H1 (cell line): ENCODE data around the gene ADAMTS14. TPM values are rescaled to one million over a fixed set of nuclear protein-coding genes. Genes with fewer than 3 reads are reported as not detected.

Experiments used
- CTCF ChIA-PET: fragments of 300-600 bp; sonication (Branson Sonifier 250); formaldehyde crosslinking; loops from one replicate; lab custom pipeline; 2021; ENCODE audit not compliant: partially characterized antibody; lab: Charles Lee
- POLR2A ChIA-PET: fragments of 300-600 bp; sonication (Branson Sonifier 250); formaldehyde crosslinking; loops from one replicate; lab custom pipeline; 2021; ENCODE audit warnings: inconsistent platforms; ENCODE audit not compliant: partially characterized antibody; lab: Charles Lee
- DNase-seq, 2 experiments: peaks; one replicate each; pipeline versions ENCODE4 v3.0.0 to v3.0.0-alpha.2; 2010 to 2022; ENCODE audit warnings: low spot score in 2 of 2, low read depth in 1 of 2, mixed read lengths in 1 of 2
- FAIRE-seq: peaks from 2 replicates; lab custom pipeline; 2011; peaks lifted over from hg19 to GRCh38; lab: Jason Lieb, UNC
- H2AFZ ChIP-seq: 2 replicates; pipeline ENCODE4 v1.8.1; 2012; ENCODE audit warnings: low read length, inconsistent platforms
- H2AK5ac ChIP-seq: 2 replicates; pipeline ENCODE4 v1.6.1; 2013; ENCODE audit warnings: low read depth, low read length
- H2BK120ac ChIP-seq: replicated peaks from 2 replicates; pipeline ENCODE3; 2013; ENCODE audit warnings: low read depth, low read length, inconsistent platforms
- H2BK12ac ChIP-seq: 2 replicates; pipeline ENCODE4 v1.6.1; 2013; ENCODE audit warnings: low read depth, low read length
- H2BK15ac ChIP-seq: 2 replicates; pipeline ENCODE4 v1.6.1; 2013; ENCODE audit warnings: low read length
- H2BK20ac ChIP-seq: 2 replicates; pipeline ENCODE4 v1.6.1; 2013; ENCODE audit warnings: low read length
- H2BK5ac ChIP-seq: 2 replicates; pipeline ENCODE4 v1.6.1; 2013; ENCODE audit warnings: low read depth, low read length
- H3K14ac ChIP-seq: 2 replicates; pipeline ENCODE4 v1.6.1; 2013; ENCODE audit warnings: inconsistent platforms; ENCODE audit not compliant: insufficient read length
- H3K18ac ChIP-seq: 2 replicates; pipeline ENCODE4 v1.6.1; 2013; ENCODE audit warnings: low read length; ENCODE audit errors: extremely low read depth
- H3K23ac ChIP-seq: 2 replicates; pipeline ENCODE4 v1.6.1; 2013; ENCODE audit warnings: inconsistent platforms; ENCODE audit not compliant: insufficient read length
- H3K23me2 ChIP-seq: 2 replicates; pipeline ENCODE4 v1.6.1; 2013; ENCODE audit warnings: low read depth, low read length
- H3K27ac ChIP-seq: 2 replicates; pipeline ENCODE4 v1.6.1; 2011; ENCODE audit warnings: low read depth, low read length, inconsistent platforms
- H3K27me3 ChIP-seq, 4 experiments: replicated peaks in 1 of 4; 1 replicate in 1 of 4; 2 replicates in 3 of 4; pipeline versions ENCODE4 v1.6.1 to v1.8.1; 2011 to 2013; ENCODE audit warnings: low read length in 3 of 4, mild to moderate bottlenecking in 3 of 4, inconsistent platforms in 2 of 4, mixed read lengths in 2 of 4, moderate library complexity in 1 of 4; ENCODE audit not compliant: control insufficient read depth in 3 of 4, insufficient read depth in 3 of 4; ENCODE audit errors: extremely low read depth in 1 of 4
- H3K36me3 ChIP-seq, 4 experiments: 2 replicates each; pipeline versions ENCODE4 v1.6.1 to v1.8.1; 2011 to 2013; ENCODE audit warnings: mild to moderate bottlenecking in 4 of 4, low read length in 3 of 4, moderate library complexity in 2 of 4, control low read depth in 1 of 4, inconsistent platforms in 1 of 4; ENCODE audit not compliant: insufficient read depth in 4 of 4, control insufficient read depth in 2 of 4
- H3K4ac ChIP-seq: replicated peaks from 2 replicates; pipeline ENCODE3; 2013; ENCODE audit warnings: low read length, low read depth, mixed read lengths, inconsistent platforms; ENCODE audit not compliant: insufficient read length
- H3K4me1 ChIP-seq, 4 experiments: replicated peaks in 1 of 4; 1 replicate in 1 of 4; 2 replicates in 3 of 4; pipeline versions ENCODE4 v1.6.1 to v1.8.1; 2011 to 2013; ENCODE audit warnings: low read length in 3 of 4, inconsistent platforms in 2 of 4, mixed read lengths in 1 of 4; ENCODE audit not compliant: insufficient read depth in 4 of 4, control insufficient read depth in 3 of 4
- H3K4me2 ChIP-seq, 2 experiments: 2 replicates each; pipeline versions ENCODE4 v1.6.1 to v1.8.1; 2011 to 2013; ENCODE audit warnings: low read depth in 2 of 2, low read length in 2 of 2, control low read depth in 1 of 2, inconsistent platforms in 1 of 2, mild to moderate bottlenecking in 1 of 2; ENCODE audit not compliant: insufficient read depth in 1 of 2
- H3K4me3 ChIP-seq, 4 experiments: fragments of 200-600, 300-600 bp in 1 of 4; sonication (generic), shearing (Covaris generic), sonication (Bioruptor Twin) in 1 of 4; 2 replicates each; pipeline versions ENCODE4 v1.5.1 to v1.8.1; 2011 to 2016; ENCODE audit warnings: low read length in 4 of 4, low read depth in 3 of 4, control low read depth in 2 of 4, inconsistent platforms in 2 of 4, mild to moderate bottlenecking in 2 of 4, mixed read lengths in 1 of 4, moderate library complexity in 1 of 4; ENCODE audit not compliant: insufficient read depth in 2 of 4; ENCODE audit errors: extremely low read depth in 1 of 4
- H3K56ac ChIP-seq: replicated peaks from 2 replicates; pipeline ENCODE3; 2013; ENCODE audit warnings: low read depth, mild to moderate bottlenecking, mixed read lengths, low read length, inconsistent platforms; ENCODE audit not compliant: insufficient read length
- H3K79me1 ChIP-seq: 2 replicates; pipeline ENCODE4 v1.6.1; 2013; ENCODE audit warnings: low read depth, low read length, control low read depth
- H3K79me2 ChIP-seq, 2 experiments: 2 replicates each; pipeline versions ENCODE4 v1.6.1 to v1.8.1; 2012 to 2013; ENCODE audit warnings: low read length in 2 of 2, mild to moderate bottlenecking in 2 of 2, inconsistent platforms in 1 of 2; ENCODE audit not compliant: insufficient read depth in 2 of 2, control insufficient read depth in 1 of 2
- H3K9ac ChIP-seq, 4 experiments: replicated peaks in 1 of 4; 1 replicate in 1 of 4; 2 replicates in 3 of 4; pipeline versions ENCODE4 v1.6.1 to v1.8.1; 2011 to 2013; ENCODE audit warnings: low read depth in 3 of 4, low read length in 3 of 4, control low read depth in 2 of 4, mild to moderate bottlenecking in 2 of 4, moderate library complexity in 2 of 4, inconsistent platforms in 1 of 4; ENCODE audit errors: extremely low read depth in 1 of 4
- H3K9me3 ChIP-seq, 2 experiments: 2 replicates each; pipeline versions ENCODE4 v1.6.1 to v1.8.1; 2012 to 2013; ENCODE audit warnings: mild to moderate bottlenecking in 2 of 2, moderate library complexity in 2 of 2, control low read depth in 1 of 2, inconsistent platforms in 1 of 2, low read depth in 1 of 2, low read length in 1 of 2, mixed read lengths in 1 of 2; ENCODE audit not compliant: insufficient read depth in 2 of 2
- H4K20me1 ChIP-seq, 2 experiments: replicated peaks in 1 of 2; 2 replicates each; pipeline versions ENCODE3 to v1.8.1; 2011 to 2013; ENCODE audit warnings: inconsistent platforms in 2 of 2, low read length in 2 of 2, mild to moderate bottlenecking in 1 of 2; ENCODE audit not compliant: insufficient read depth in 2 of 2, control insufficient read depth in 1 of 2
- H4K5ac ChIP-seq: 2 replicates; pipeline ENCODE4 v1.6.1; 2013; ENCODE audit warnings: low read length, low read depth, mixed read lengths, inconsistent platforms; ENCODE audit not compliant: insufficient read length
- H4K8ac ChIP-seq: 2 replicates; pipeline ENCODE4 v1.8.0; 2013; ENCODE audit warnings: mild to moderate bottlenecking, moderate library complexity, low read length, inconsistent platforms; ENCODE audit not compliant: insufficient read depth; ENCODE audit errors: extremely low read depth
- H4K91ac ChIP-seq: replicated peaks from 2 replicates; pipeline ENCODE3; 2013; ENCODE audit warnings: low read length, mixed read lengths, inconsistent platforms; ENCODE audit not compliant: insufficient read length
- BACH1 ChIP-seq: IDR thresholded peaks from 2 replicates; pipeline ENCODE4 v1.6.1; 2012; ENCODE audit warnings: low read length, improper control_type of control experiment
- BCL11A ChIP-seq, 2 experiments: IDR thresholded peaks; one replicate each; pipeline ENCODE4 v1.6.1; 2011; ENCODE audit warnings: low read depth in 2 of 2, low read length in 2 of 2, mild to moderate bottlenecking in 2 of 2
- CHD1 ChIP-seq: IDR thresholded peaks from 2 replicates; pipeline ENCODE4 v1.6.1; 2012; ENCODE audit warnings: low read depth, low read length, improper control_type of control experiment
- EP300 ChIP-seq, 2 experiments: IDR thresholded peaks; 1 replicate in 1 of 2; 2 replicates in 1 of 2; pipeline ENCODE4 v1.6.1; 2011 to 2012; ENCODE audit warnings: low read depth in 2 of 2, low read length in 2 of 2, mild to moderate bottlenecking in 2 of 2, borderline replicate concordance in 1 of 2, inconsistent platforms in 1 of 2, moderate library complexity in 1 of 2
- EZH2 ChIP-seq: fragments of 200-600 bp; sonication (generic); IDR thresholded peaks from 2 replicates; pipeline ENCODE4 v1.7.1; 2012; ENCODE audit warnings: low read depth, mild to moderate bottlenecking, moderate library complexity, low read length, inconsistent platforms; ENCODE audit not compliant: severe bottlenecking
- GABPA ChIP-seq: IDR thresholded peaks from 2 replicates; pipeline ENCODE4 v1.6.1; 2011; ENCODE audit warnings: mild to moderate bottlenecking, low read length, moderate library complexity, borderline replicate concordance; ENCODE audit not compliant: insufficient read depth
- KDM4A ChIP-seq: IDR thresholded peaks from one replicate; pipeline ENCODE4 v1.7.1; 2012; ENCODE audit warnings: low read depth, mild to moderate bottlenecking, moderate library complexity, low read length, inconsistent platforms; ENCODE audit not compliant: severe bottlenecking
- MAFK ChIP-seq: IDR thresholded peaks from 2 replicates; pipeline ENCODE4 v1.6.1; 2012; ENCODE audit warnings: low read depth, mild to moderate bottlenecking, improper control_type of control experiment, low read length
- POU5F1 ChIP-seq: IDR thresholded peaks from 2 replicates; pipeline ENCODE4 v1.6.1; 2011; ENCODE audit warnings: low read depth, mild to moderate bottlenecking, low read length, moderate library complexity
- SIN3A ChIP-seq, 2 experiments: IDR thresholded peaks in 1 of 2; conservative IDR thresholded peaks in 1 of 2; 2 replicates each; pipeline ENCODE4 v1.6.1; 2011 to 2012; ENCODE audit warnings: low read length in 2 of 2, improper control_type of control experiment in 1 of 2, low read depth in 1 of 2, mild to moderate bottlenecking in 1 of 2
- SP1 ChIP-seq: IDR thresholded peaks from 2 replicates; pipeline ENCODE4 v1.6.1; 2011; ENCODE audit warnings: low read depth, low read length
- SP4 ChIP-seq: IDR thresholded peaks from 2 replicates; pipeline ENCODE4 v1.6.1; 2012; ENCODE audit warnings: low read length, inconsistent platforms
- SRF ChIP-seq: IDR thresholded peaks from 2 replicates; pipeline ENCODE4 v1.6.1; 2011; ENCODE audit warnings: mild to moderate bottlenecking, low read depth, low read length, moderate library complexity
- TAF1 ChIP-seq: IDR thresholded peaks from 2 replicates; pipeline ENCODE4 v1.6.1; 2011; ENCODE audit warnings: mild to moderate bottlenecking, low read depth, low read length
- WGBS, 2 experiments: shearing (Covaris generic) in 1 of 2; methylation state at CpG; one replicate each; pipeline versions ENCODE4 v1.1.6 to v1.1.7; 2013 to 2015; ENCODE audit warnings: low lambda C conversion rate in 2 of 2, mixed read lengths in 2 of 2, inconsistent platforms in 1 of 2, low coverage in 1 of 2, missing lambda C conversion rate in 1 of 2; ENCODE audit not compliant: insufficient replicate concordance in 2 of 2, insufficient coverage in 1 of 2, insufficient read length in 1 of 2; ENCODE audit errors: extremely low coverage in 1 of 2, missing lambda C conversion rate in 1 of 2; 5-methylcytosine and 5-hydroxymethylcytosine counted together
- polyA plus RNA-seq, 7 experiments: library from polyadenylated mRNA; depleted of rRNA in 3 of 7; stranded (reverse) in 5 of 7; unstranded in 2 of 7; fragments of >200 nt in 5 of 7; fragments of 200-250 nt in 2 of 7; gene quantifications; 1 replicate in 5 of 7; 2 replicates in 1 of 7; 4 replicates in 1 of 7; pipeline versions ENCODE4 v1.2.1 to v1.2.3, GENCODE V29; 2011 to 2013; ENCODE audit warnings: missing spikeins in 2 of 7, mixed read lengths in 2 of 7
- total RNA-seq: library from RNA; stranded (reverse); fragmentation: NEBNext Ultra II Directional; extraction: Animal tissue kit (Norgen Biotek cat#: 25700); gene quantifications from 2 replicates; pipeline ENCODE4 v1.2.1, GENCODE V29; 2021

Gene ADAMTS14
- total and polyA plus RNA-seq, 2 of the 8 experiments (the other 6 are each of a cell fraction or from before 2014, with no cell fraction given), result 2.0 to 2.3 TPM

DNA sequence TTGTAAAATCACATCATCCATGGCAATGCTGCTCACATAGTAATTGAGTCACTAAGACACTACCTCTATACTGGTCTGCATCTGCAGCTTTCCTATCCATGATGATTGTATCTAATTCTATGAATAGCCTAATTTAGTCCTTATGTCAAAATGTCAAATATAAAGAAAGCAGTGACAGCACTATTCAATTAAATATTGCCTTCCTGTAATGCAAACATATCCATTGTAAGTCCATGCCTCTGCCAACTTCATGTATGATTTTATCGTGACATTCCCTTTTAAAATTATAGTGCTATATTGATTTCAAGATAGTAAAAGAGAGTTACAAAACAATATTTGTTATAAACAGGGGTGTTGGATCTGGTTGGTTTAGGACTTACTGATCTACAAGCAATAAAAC lies 138.7 kb downstream of the ADAMTS14 start:
- H2BK5ac ChIP-seq, result no peak overlapping the region
- H3K23ac ChIP-seq, result no peak overlapping the region
- no peak overlapping the region for H3K27ac ChIP-seq
- no peaks in the 10 kb centered on the region; the same call in 1 of the 2 replicates for H3K23me2 ChIP-seq
- 0% methylated on average over 1 of the region's 1 CpG; no CpG with 5 or more reads in 1 of the 2 experiments for WGBS, 2 experiments
- no peaks in the 10 kb centered on the region for H3K79me2 ChIP-seq
- H3K4ac ChIP-seq, result no peak overlapping the region
- no peak overlapping the region for H2BK120ac ChIP-seq
- POLR2A ChIA-PET, result no interaction called here
- H4K20me1 ChIP-seq, result no peaks in the 10 kb centered on the region
- no peak overlapping the region for H3K56ac ChIP-seq
- H3K79me1 ChIP-seq, result no peaks in the 10 kb centered on the region
- no peak overlapping the region for H3K18ac ChIP-seq
- H4K5ac ChIP-seq, result no peak overlapping the region
- H3K27me3 ChIP-seq, result no peaks in the 10 kb centered on the region; a peak in 1 of 7 replicates
- TF ChIP-seq SRF (no peak), POU5F1 (no peak), SP1 (no peak), TAF1 (no peak), EP300 (IDR thresholded peaks at IDR 0.05; ENCODE audit: borderline replicate concordance in 1 of 2, low read depth in 2 of 2, low read length in 2 of 2) (no peak), BACH1 (no peak), KDM4A (no peak), BCL11A (IDR thresholded peaks at IDR 0.05; ENCODE audit: low read depth in 2 of 2, low read length in 2 of 2) (no peak), CHD1 (no peak), SIN3A (conservative IDR thresholded peaks at IDR 0.05 in 1 of 2, IDR thresholded peaks at IDR 0.05 in 1 of 2; ENCODE audit: low read depth in 1 of 2, low read length in 2 of 2) (no peak), SP4 (no peak), EZH2 (no peak), MAFK (no peak), GABPA (no peak)
- no peak overlapping the region for H2BK15ac ChIP-seq
- no peak overlapping the region for H2AK5ac ChIP-seq
- DNase-seq (no peak), FAIRE-seq (no peak)
- CTCF ChIA-PET, result interaction anchor here (1.7 to 2.9 kb wide), 2 partner anchors 9 to 250 kb away, joined by 3 to 14 read pairs; no protein-coding TSS in a partner anchor
- no peaks in the 10 kb centered on the region for H3K9me3 ChIP-seq
- H2BK12ac ChIP-seq, result no peak overlapping the region; the same call in 1 of the 2 replicates
- no peak overlapping the region for H3K9ac ChIP-seq
- no peak overlapping the region for H3K4me2 ChIP-seq
- no peak overlapping the region for H3K14ac ChIP-seq
- no peaks in the 10 kb centered on the region for H3K36me3 ChIP-seq
- H2BK20ac ChIP-seq, result no peak overlapping the region
- no peak overlapping the region for H4K91ac ChIP-seq
- no peak overlapping the region for H3K4me3 ChIP-seq
- H3K4me1 ChIP-seq, result peaks cover 0 to 5% (median under 1%) of the 10 kb centered on the region in 4 experiments; a peak in 3 of 7 replicates
- no peak overlapping the region for H4K8ac ChIP-seq
- H2AFZ ChIP-seq, result no peak overlapping the region
